Measurements from ENCODE around the gene CSNK1G2.

Gene CSNK1G2

DNA sequence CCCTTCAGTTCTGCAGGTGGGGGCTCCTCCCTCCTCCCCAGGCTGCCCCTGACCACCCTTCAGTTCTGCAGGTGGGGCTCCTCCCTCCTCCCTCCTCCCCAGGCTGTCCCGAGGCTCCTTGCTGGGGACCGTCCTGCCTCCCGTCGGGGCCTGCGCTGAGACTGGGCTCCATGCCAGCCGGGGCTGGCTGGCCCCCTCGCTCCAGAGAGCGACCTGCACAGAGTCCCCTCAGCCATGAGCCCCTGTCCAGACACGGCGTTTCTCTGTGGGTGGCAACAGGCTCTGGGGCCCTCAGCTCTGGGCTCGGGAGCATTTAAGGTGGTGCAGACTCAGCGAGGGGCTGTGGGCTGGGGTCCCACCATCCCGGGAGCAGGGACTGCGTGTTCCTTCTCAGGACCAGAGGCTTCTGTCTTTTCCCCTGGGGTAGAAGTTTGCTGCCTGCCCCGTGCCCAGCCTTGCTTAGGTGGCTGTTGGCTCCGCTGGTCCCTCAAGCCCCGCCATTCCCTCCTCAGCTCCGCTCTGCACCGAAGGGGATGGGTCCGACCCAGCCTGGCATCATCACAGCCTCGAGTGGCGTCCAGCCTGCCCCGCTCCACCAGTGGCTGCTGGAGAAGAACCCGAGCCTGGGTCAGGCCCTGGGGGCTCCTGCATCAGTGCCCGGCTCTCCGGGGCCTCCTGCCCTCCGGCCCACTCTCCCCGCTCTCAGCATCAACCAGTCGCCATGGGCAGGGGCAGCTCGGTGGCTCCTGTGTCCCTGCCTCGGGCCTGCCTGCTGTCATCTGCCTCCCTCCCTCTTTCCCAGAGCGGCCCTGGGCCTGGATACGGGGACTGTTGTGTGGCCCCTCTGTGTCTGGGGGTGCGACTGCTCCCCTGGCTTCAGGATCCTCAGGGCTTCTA, 27.6 kb downstream of the CSNK1G2 start (continued):
- TF ChIP-seq, protein P1, sequence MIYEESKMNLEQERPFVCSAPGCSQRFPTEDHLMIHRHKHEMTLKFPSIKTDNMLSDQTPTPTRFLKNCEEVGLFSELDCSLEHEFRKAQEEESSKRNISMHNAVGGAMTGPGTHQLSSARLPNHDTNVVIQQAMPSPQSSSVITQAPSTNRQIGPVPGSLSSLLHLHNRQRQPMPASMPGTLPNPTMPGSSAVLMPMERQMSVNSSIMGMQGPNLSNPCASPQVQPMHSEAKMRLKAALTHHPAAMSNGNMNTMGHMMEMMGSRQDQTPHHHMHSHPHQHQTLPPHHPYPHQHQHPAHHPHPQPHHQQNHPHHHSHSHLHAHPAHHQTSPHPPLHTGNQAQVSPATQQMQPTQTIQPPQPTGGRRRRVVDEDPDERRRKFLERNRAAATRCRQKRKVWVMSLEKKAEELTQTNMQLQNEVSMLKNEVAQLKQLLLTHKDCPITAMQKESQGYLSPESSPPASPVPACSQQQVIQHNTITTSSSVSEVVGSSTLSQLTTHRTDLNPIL (CRISPR knock-in tag; IDR thresholded peaks at IDR 0.05; ENCODE audit: low read depth): no peak
- TF ChIP-seq TOX (CRISPR knock-in tag; IDR thresholded peaks at IDR 0.05; ENCODE audit: borderline replicate concordance): no peak
- TF ChIP-seq, protein P2, sequence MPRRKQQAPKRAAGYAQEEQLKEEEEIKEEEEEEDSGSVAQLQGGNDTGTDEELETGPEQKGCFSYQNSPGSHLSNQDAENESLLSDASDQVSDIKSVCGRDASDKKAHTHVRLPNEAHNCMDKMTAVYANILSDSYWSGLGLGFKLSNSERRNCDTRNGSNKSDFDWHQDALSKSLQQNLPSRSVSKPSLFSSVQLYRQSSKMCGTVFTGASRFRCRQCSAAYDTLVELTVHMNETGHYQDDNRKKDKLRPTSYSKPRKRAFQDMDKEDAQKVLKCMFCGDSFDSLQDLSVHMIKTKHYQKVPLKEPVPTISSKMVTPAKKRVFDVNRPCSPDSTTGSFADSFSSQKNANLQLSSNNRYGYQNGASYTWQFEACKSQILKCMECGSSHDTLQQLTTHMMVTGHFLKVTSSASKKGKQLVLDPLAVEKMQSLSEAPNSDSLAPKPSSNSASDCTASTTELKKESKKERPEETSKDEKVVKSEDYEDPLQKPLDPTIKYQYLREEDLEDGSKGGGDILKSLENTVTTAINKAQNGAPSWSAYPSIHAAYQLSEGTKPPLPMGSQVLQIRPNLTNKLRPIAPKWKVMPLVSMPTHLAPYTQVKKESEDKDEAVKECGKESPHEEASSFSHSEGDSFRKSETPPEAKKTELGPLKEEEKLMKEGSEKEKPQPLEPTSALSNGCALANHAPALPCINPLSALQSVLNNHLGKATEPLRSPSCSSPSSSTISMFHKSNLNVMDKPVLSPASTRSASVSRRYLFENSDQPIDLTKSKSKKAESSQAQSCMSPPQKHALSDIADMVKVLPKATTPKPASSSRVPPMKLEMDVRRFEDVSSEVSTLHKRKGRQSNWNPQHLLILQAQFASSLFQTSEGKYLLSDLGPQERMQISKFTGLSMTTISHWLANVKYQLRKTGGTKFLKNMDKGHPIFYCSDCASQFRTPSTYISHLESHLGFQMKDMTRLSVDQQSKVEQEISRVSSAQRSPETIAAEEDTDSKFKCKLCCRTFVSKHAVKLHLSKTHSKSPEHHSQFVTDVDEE (CRISPR knock-in tag; IDR thresholded peaks at IDR 0.05): no peak

DNA sequence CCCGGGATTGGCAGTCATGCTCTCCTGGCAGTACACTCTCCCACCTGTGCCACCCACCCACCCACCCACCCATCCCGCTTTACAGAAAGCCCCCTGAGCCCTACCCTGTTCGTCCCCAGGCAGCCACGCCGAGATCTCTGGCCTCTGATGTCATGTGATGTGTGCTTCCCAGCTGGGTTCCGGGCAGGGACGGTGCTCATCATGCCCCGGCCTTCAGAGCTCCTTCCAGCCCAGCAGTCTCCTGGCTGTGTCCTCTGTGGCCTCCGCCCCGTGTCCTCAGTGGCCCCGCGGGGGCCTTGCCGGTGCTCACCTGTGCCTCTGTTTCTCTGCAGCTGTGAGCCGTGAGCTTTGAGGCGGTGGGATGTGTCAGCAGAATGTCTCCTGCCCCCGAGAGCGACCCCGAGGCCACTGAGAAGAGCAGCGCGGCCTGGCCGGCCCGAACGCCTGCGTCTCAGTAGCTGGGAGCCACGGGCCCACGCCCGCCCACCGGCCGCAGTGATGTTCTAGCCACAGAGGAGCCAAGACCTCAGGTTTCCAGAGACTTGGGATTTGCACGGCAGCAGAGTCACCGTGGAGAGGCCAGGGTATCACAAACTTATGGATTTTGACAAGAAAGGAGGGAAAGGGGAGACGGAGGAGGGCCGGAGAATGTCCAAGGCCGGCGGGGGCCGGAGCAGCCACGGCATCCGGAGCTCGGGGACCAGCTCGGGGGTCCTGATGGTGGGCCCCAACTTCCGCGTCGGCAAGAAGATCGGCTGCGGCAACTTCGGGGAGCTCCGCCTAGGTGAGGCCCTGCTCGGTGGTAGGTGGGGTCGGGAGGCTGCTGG, 28.4 kb downstream of the CSNK1G2 start:
- no peak for ATAC-seq

DNA sequence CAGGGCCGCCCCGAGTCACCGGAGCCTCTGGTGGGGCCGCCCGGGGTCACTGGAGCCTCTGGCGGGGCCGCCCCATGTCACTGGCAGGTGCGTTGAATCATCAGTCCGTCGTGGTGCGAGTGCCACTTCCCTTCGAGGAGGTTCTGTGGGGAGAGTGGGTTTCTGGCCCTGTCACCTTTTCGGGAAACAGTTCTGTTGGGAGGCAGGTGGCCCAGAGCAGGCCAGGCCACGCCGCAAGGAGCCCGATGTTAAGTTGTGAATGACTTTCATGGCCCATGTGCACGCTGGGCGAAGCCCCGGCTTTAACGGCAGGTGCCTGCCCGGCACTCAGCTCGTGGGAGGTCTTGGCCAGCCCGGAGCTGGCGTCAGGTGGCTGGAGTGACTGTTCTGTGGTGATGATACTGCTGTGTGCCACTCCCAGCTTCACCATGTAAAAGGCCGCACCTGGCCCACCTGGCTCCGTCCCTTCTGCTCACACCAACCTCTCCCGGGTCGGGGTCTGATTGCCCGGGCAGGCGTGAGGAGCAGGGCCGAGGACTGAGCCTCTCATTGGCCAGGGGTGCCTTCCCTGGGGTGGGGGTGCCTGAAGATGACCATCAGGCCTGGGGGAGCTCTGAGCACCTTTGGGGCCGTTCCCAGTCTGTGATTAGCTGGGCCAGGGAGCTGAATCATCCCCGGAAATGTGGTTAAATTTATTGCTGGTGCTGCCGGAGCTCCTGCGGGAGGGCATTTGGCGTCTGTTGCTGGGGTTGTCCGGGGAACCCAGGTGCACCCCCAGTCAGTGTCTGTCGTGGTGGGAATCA, 29.2 kb downstream of the CSNK1G2 start:
- TF ChIP-seq TCF4 (CRISPR knock-in tag; IDR thresholded peaks at IDR 0.05; ENCODE audit: borderline replicate concordance): no peak
- no peak for TF ChIP-seq RARB (CRISPR knock-in tag; IDR thresholded peaks at IDR 0.05)
- TF ChIP-seq, protein P3, sequence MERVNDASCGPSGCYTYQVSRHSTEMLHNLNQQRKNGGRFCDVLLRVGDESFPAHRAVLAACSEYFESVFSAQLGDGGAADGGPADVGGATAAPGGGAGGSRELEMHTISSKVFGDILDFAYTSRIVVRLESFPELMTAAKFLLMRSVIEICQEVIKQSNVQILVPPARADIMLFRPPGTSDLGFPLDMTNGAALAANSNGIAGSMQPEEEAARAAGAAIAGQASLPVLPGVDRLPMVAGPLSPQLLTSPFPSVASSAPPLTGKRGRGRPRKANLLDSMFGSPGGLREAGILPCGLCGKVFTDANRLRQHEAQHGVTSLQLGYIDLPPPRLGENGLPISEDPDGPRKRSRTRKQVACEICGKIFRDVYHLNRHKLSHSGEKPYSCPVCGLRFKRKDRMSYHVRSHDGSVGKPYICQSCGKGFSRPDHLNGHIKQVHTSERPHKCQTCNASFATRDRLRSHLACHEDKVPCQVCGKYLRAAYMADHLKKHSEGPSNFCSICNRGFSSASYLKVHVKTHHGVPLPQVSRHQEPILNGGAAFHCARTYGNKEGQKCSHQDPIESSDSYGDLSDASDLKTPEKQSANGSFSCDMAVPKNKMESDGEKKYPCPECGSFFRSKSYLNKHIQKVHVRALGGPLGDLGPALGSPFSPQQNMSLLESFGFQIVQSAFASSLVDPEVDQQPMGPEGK (CRISPR knock-in tag; IDR thresholded peaks at IDR 0.05; ENCODE audit: borderline replicate concordance): no peak
- no peak for TF ChIP-seq ARNTL (CRISPR knock-in tag; IDR thresholded peaks at IDR 0.05; ENCODE audit: borderline replicate concordance, low read depth)
- TF ChIP-seq, protein P2 (CRISPR knock-in tag; IDR thresholded peaks at IDR 0.05): no peak
- no peak for TF ChIP-seq OSR1 (CRISPR knock-in tag; IDR thresholded peaks at IDR 0.05)
- no peak for TF ChIP-seq ZNF70 (CRISPR knock-in tag; IDR thresholded peaks at IDR 0.05)
- TF ChIP-seq, protein P4, sequence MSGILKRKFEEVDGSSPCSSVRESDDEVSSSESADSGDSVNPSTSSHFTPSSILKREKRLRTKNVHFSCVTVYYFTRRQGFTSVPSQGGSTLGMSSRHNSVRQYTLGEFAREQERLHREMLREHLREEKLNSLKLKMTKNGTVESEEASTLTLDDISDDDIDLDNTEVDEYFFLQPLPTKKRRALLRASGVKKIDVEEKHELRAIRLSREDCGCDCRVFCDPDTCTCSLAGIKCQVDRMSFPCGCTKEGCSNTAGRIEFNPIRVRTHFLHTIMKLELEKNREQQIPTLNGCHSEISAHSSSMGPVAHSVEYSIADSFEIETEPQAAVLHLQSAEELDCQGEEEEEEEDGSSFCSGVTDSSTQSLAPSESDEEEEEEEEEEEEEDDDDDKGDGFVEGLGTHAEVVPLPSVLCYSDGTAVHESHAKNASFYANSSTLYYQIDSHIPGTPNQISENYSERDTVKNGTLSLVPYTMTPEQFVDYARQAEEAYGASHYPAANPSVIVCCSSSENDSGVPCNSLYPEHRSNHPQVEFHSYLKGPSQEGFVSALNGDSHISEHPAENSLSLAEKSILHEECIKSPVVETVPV (CRISPR knock-in tag; IDR thresholded peaks at IDR 0.05): no peak
- TF ChIP-seq ISL1 (CRISPR knock-in tag; IDR thresholded peaks at IDR 0.05): no peak
- no peak for TF ChIP-seq PPARA (CRISPR knock-in tag; IDR thresholded peaks at IDR 0.05; ENCODE audit: borderline replicate concordance)
- no peak for TF ChIP-seq TOX (CRISPR knock-in tag; IDR thresholded peaks at IDR 0.05; ENCODE audit: borderline replicate concordance)
- no peak for TF ChIP-seq ZFP30 (CRISPR knock-in tag; IDR thresholded peaks at IDR 0.05)
- no peak for TF ChIP-seq SNAI2 (CRISPR knock-in tag; IDR thresholded peaks at IDR 0.05)
- TF ChIP-seq ZC3H10 (CRISPR knock-in tag; IDR thresholded peaks at IDR 0.05): no peak
- TF ChIP-seq ZNF565 (CRISPR knock-in tag; conservative IDR thresholded peaks at IDR 0.05; ENCODE audit: low read depth): no peak
- TF ChIP-seq ZFP3 (CRISPR knock-in tag; IDR thresholded peaks at IDR 0.05): no peak
- ATAC-seq: no peak

More for the DNA sequence above, 28.4 kb downstream of the CSNK1G2 start:
- no peak for TF ChIP-seq TOX (CRISPR knock-in tag; IDR thresholded peaks at IDR 0.05; ENCODE audit: borderline replicate concordance)
- no peak for TF ChIP-seq SNAI2 (CRISPR knock-in tag; IDR thresholded peaks at IDR 0.05)
- TF ChIP-seq, protein P1 (CRISPR knock-in tag; IDR thresholded peaks at IDR 0.05; ENCODE audit: low read depth): no peak
- no peak for TF ChIP-seq ESRRG (CRISPR knock-in tag; IDR thresholded peaks at IDR 0.05)
- TF ChIP-seq OSR1 (CRISPR knock-in tag; IDR thresholded peaks at IDR 0.05): no peak

All from SK-N-SH treated with all-trans-retinoic acid at 6 μM for 48 hours (cell line).